HG03108 (cell line): ENCODE data around the gene CASKIN2.
A peak's percentile ranks its signal among the peaks of the same experiment; 100 is the strongest.

Source experiments
- ATAC-seq: cut with Tn5 transposase; IDR thresholded peaks from one replicate; pipeline ENCODE4 v1.9.1; 2021; ENCODE audit warnings: moderate library complexity; ENCODE audit not compliant: unreplicated experiment

Gene CASKIN2

GRCh38 chr17:75515496-75516254 lies at the start of gene CASKIN2:
Gene CASKIN2, minus strand, starts transcription at chr17:75515537. Its CDS starts 1,733 bp downstream, at chr17:75513804.
- peak; percentile 36 for ATAC-seq

- no peak for ATAC-seq
These were observed 49.7 kb upstream of the CASKIN2 start for GRCh38 chr17:75565066-75565465.

- ATAC-seq: no peak
These were observed 48.9 kb upstream of the CASKIN2 start for GRCh38 chr17:75564195-75564594.

GRCh38 chr17:75563063-75563758 lies 47.9 kb upstream of the CASKIN2 start:
- no peak for ATAC-seq

GRCh38 chr17:75561927-75562603 lies 46.7 kb upstream of the CASKIN2 start:
- no peak for ATAC-seq

GRCh38 chr17:75559958-75560533 lies 44.7 kb upstream of the CASKIN2 start:
- ATAC-seq: no peak

- no peak for ATAC-seq
These were observed 43.6 kb upstream of the CASKIN2 start for GRCh38 chr17:75558666-75559530.

GRCh38 chr17:75557852-75558665 lies 42.7 kb upstream of the CASKIN2 start:
- ATAC-seq: no peak

GRCh38 chr17:75557075-75557851 lies 41.9 kb upstream of the CASKIN2 start:
- no peak for ATAC-seq

- ATAC-seq: no peak
These were observed 40.4 kb upstream of the CASKIN2 start for GRCh38 chr17:75555679-75556153.

GRCh38 chr17:75553295-75554110 lies 38.2 kb upstream of the CASKIN2 start:
- ATAC-seq: no peak

- ATAC-seq: no peak
These were observed 37.3 kb upstream of the CASKIN2 start for GRCh38 chr17:75552425-75553294.

- ATAC-seq: no peak
These were observed 35.9 kb upstream of the CASKIN2 start for GRCh38 chr17:75551266-75551665.

- no peak for ATAC-seq
These were observed 34.8 kb upstream of the CASKIN2 start for GRCh38 chr17:75550139-75550465.

- ATAC-seq: no peak
These were observed 34.2 kb upstream of the CASKIN2 start for GRCh38 chr17:75549246-75550138.

- no peak for ATAC-seq
These were observed 33.5 kb upstream of the CASKIN2 start for GRCh38 chr17:75548813-75549212.
